Measurements from ENCODE around the gene OR5AR1.
"Not testable (repeated sequence)": the region's sequence is repeated elsewhere in the genome, so short reads cannot be mapped to it uniquely, and the experiment has no call there.

The OR5AR1 gene

GRCh38 chr11:56663386-56663785, at the start of gene OR5AR1:
OR5AR1 (plus strand) TSS chr11:56663686; CDS start chr11:56663686, 0 bp downstream.
- Mint-ChIP-seq H3K9me3 (peaks cover 4% of the 10 kb centered on the region), H3K36me3 (no peaks in the 10 kb centered on the region), H3K4me1 (no peaks in the 10 kb centered on the region), H3K4me3 (no peak within 1 kb of the TSS), H3K27me3 (no peaks in the 10 kb centered on the region), H3K27ac (no peak within 1 kb of the TSS)

- no peaks in the 10 kb centered on the region for H3K4me1 Mint-ChIP-seq
- H3K9me3 Mint-ChIP-seq, result peaks cover 13% of the 10 kb centered on the region
- no peaks in the 10 kb centered on the region for H3K36me3 Mint-ChIP-seq
- H3K4me3 Mint-ChIP-seq, result no peak overlapping the region
- H3K27ac Mint-ChIP-seq, result no peak overlapping the region
- H3K27me3 Mint-ChIP-seq, result no peaks in the 10 kb centered on the region
These were observed 38.8 kb upstream of the OR5AR1 start for GRCh38 chr11:56624661-56625110.

GRCh38 chr11:56625946-56626345, 37.5 kb upstream of the OR5AR1 start:
- H3K4me3 Mint-ChIP-seq, result no peak overlapping the region
- peaks cover 14% of the 10 kb centered on the region for H3K9me3 Mint-ChIP-seq
- no peak overlapping the region for H3K27ac Mint-ChIP-seq
- no peaks in the 10 kb centered on the region for H3K4me1 Mint-ChIP-seq
- no peaks in the 10 kb centered on the region for H3K27me3 Mint-ChIP-seq
- H3K36me3 Mint-ChIP-seq, result no peaks in the 10 kb centered on the region

GRCh38 chr11:56632329-56632728, 31.2 kb upstream of the OR5AR1 start:
- H3K4me3 Mint-ChIP-seq, result no peak overlapping the region
- H3K36me3 Mint-ChIP-seq, result no peaks in the 10 kb centered on the region
- H3K27ac Mint-ChIP-seq, result no peak overlapping the region
- no peaks in the 10 kb centered on the region for H3K27me3 Mint-ChIP-seq
- peaks cover 6% of the 10 kb centered on the region for H3K9me3 Mint-ChIP-seq
- no peaks in the 10 kb centered on the region for H3K4me1 Mint-ChIP-seq

- Mint-ChIP-seq H3K27me3 (no peaks in the 10 kb centered on the region), H3K4me3 (no peak overlapping the region), H3K9me3 (no peaks in the 10 kb centered on the region), H3K4me1 (no peaks in the 10 kb centered on the region), H3K36me3 (no peaks in the 10 kb centered on the region), H3K27ac (no peak overlapping the region)
These were observed 26.6 kb upstream of the OR5AR1 start for GRCh38 chr11:56636861-56637260.

GRCh38 chr11:56637500-56637899, 26.0 kb upstream of the OR5AR1 start:
- H3K4me3 Mint-ChIP-seq, result no peak overlapping the region
- no peak overlapping the region for H3K27ac Mint-ChIP-seq
- H3K27me3 Mint-ChIP-seq, result no peaks in the 10 kb centered on the region
- no peaks in the 10 kb centered on the region for H3K4me1 Mint-ChIP-seq
- no peaks in the 10 kb centered on the region for H3K9me3 Mint-ChIP-seq
- no peaks in the 10 kb centered on the region for H3K36me3 Mint-ChIP-seq

GRCh38 chr11:56642339-56642738, 21.1 kb upstream of the OR5AR1 start, which contains the start of gene OR5AP2:
OR5AP2 (minus strand) TSS chr11:56642439; CDS start chr11:56642439, 0 bp downstream.
- no peaks in the 10 kb centered on the region for H3K4me1 Mint-ChIP-seq
- no peaks in the 10 kb centered on the region for H3K27me3 Mint-ChIP-seq
- no peaks in the 10 kb centered on the region for H3K36me3 Mint-ChIP-seq
- H3K9me3 Mint-ChIP-seq, result no peaks in the 10 kb centered on the region
- no peak within 1 kb of the TSS for H3K27ac Mint-ChIP-seq
- no peak within 1 kb of the TSS for H3K4me3 Mint-ChIP-seq

- H3K9me3 Mint-ChIP-seq, result peaks cover 4% of the 10 kb centered on the region
- H3K27ac Mint-ChIP-seq, result no peak overlapping the region
- H3K27me3 Mint-ChIP-seq, result no peaks in the 10 kb centered on the region
- peaks cover 2% of the 10 kb centered on the region for H3K36me3 Mint-ChIP-seq
- no peaks in the 10 kb centered on the region for H3K4me1 Mint-ChIP-seq
- H3K4me3 Mint-ChIP-seq, result no peak overlapping the region
These were observed 3.7 kb upstream of the OR5AR1 start for GRCh38 chr11:56659755-56660154.

GRCh38 chr11:56670984-56671383, 7.5 kb downstream of the OR5AR1 start:
- H3K27ac Mint-ChIP-seq, result no peak overlapping the region
- H3K36me3 Mint-ChIP-seq, result no peaks in the 10 kb centered on the region
- H3K4me3 Mint-ChIP-seq, result no peak overlapping the region
- peaks cover 6% of the 10 kb centered on the region for H3K9me3 Mint-ChIP-seq
- H3K27me3 Mint-ChIP-seq, result no peaks in the 10 kb centered on the region
- no peaks in the 10 kb centered on the region for H3K4me1 Mint-ChIP-seq

- Mint-ChIP-seq H3K9me3 (no peaks in the 10 kb centered on the region), H3K36me3 (no peaks in the 10 kb centered on the region), H3K27ac (no peak overlapping the region), H3K4me1 (no peaks in the 10 kb centered on the region), H3K27me3 (no peaks in the 10 kb centered on the region), H3K4me3 (no peak overlapping the region)
These were observed 25.1 kb downstream of the OR5AR1 start for GRCh38 chr11:56688554-56689100.

- H3K27me3 Mint-ChIP-seq, H3K36me3 Mint-ChIP-seq, H3K27ac Mint-ChIP-seq, H3K4me3 Mint-ChIP-seq, H3K4me1 Mint-ChIP-seq, H3K9me3 Mint-ChIP-seq: not testable (repeated sequence)
These were observed 27.7 kb downstream of the OR5AR1 start for GRCh38 chr11:56691179-56691578.

- no peaks in the 10 kb centered on the region for H3K36me3 Mint-ChIP-seq
- no peaks in the 10 kb centered on the region for H3K27me3 Mint-ChIP-seq
- H3K4me1 Mint-ChIP-seq, result no peaks in the 10 kb centered on the region
- no peak overlapping the region for H3K4me3 Mint-ChIP-seq
- no peak overlapping the region for H3K27ac Mint-ChIP-seq
- H3K9me3 Mint-ChIP-seq, result peaks cover 6% of the 10 kb centered on the region
These were observed 29.9 kb downstream of the OR5AR1 start for GRCh38 chr11:56693428-56693827.

- H3K4me1 Mint-ChIP-seq, result no peaks in the 10 kb centered on the region
- H3K27ac Mint-ChIP-seq, result no peak within 1 kb of the TSS
- H3K36me3 Mint-ChIP-seq, result no peaks in the 10 kb centered on the region
- H3K4me3 Mint-ChIP-seq, result no peak within 1 kb of the TSS
- H3K9me3 Mint-ChIP-seq, result peaks cover 12% of the 10 kb centered on the region
- H3K27me3 Mint-ChIP-seq, result no peaks in the 10 kb centered on the region
These were observed 35.3 kb downstream of the OR5AR1 start, which contains the start of gene OR9G1 for GRCh38 chr11:56698795-56699194. OR9G1 (plus strand) TSS chr11:56699095; CDS start chr11:56700388, 1,293 bp downstream.

- Mint-ChIP-seq H3K27ac (no peak overlapping the region), H3K4me1 (no peaks in the 10 kb centered on the region), H3K27me3 (no peaks in the 10 kb centered on the region)
These were observed 36.9 kb downstream of the OR5AR1 start for GRCh38 chr11:56700242-56700913.

GRCh38 chr11:56700914-56701485, 37.5 kb downstream of the OR5AR1 start:
- H3K36me3 Mint-ChIP-seq, result no peaks in the 10 kb centered on the region
- no peaks in the 10 kb centered on the region for H3K4me1 Mint-ChIP-seq
- peaks cover 12% of the 10 kb centered on the region for H3K9me3 Mint-ChIP-seq
- H3K27ac Mint-ChIP-seq, result no peak overlapping the region
- no peak overlapping the region for H3K4me3 Mint-ChIP-seq
- H3K27me3 Mint-ChIP-seq, result no peaks in the 10 kb centered on the region

More at GRCh38 chr11:56700242-56700913, 36.9 kb downstream of the OR5AR1 start:
- Mint-ChIP-seq H3K9me3 (peaks cover 12% of the 10 kb centered on the region), H3K36me3 (no peaks in the 10 kb centered on the region), H3K4me3 (no peak overlapping the region)

GRCh38 chr11:56705784-56706396, 42.4 kb downstream of the OR5AR1 start:
- H3K27me3 Mint-ChIP-seq, result no peaks in the 10 kb centered on the region
- no peaks in the 10 kb centered on the region for H3K4me1 Mint-ChIP-seq
- peaks cover 6% of the 10 kb centered on the region for H3K9me3 Mint-ChIP-seq
- no peaks in the 10 kb centered on the region for H3K36me3 Mint-ChIP-seq
- H3K27ac Mint-ChIP-seq, result no peak overlapping the region
- no peak overlapping the region for H3K4me3 Mint-ChIP-seq

All from activated naive CD4-positive, alpha-beta T cell treated with anti-CD3 and anti-CD28 coated beads, Interleukin-2, amount 50 U/mL, for 24 hours (primary cell).